Tibial artery (tissue), 4 donors: ENCODE results near the gene NTF3.
A peak's percentile ranks its signal among the peaks of the same experiment; 100 is the strongest.

Experiments
- DNase-seq, 2 donors: peaks; one replicate each; pipeline ENCODE4 v3.0.0-alpha.2; 2019
- H3K27ac ChIP-seq, 2 donors: fragments of 200-600 bp; sonication (generic) in 1 of 2; 1 replicate in 1 of 2; 2 replicates in 1 of 2; pipeline ENCODE4 v1.5.1; 2018 to 2019; ENCODE audit warnings: mild to moderate bottlenecking in 1 of 2
- H3K27me3 ChIP-seq, 2 donors: fragments of 200-600 bp; sonication (generic) in 1 of 2; one replicate each; pipeline versions ENCODE4 v1.5.1 to v1.6.0; 2016 to 2019
- H3K36me3 ChIP-seq, 3 donors: fragments of 200-600 bp; sonication (generic) in 2 of 3; one replicate each; pipeline ENCODE4 v1.5.1; 2016 to 2019; ENCODE audit warnings: mild to moderate bottlenecking in 2 of 3
- H3K4me1 ChIP-seq, 4 donors: fragments of 200-600 bp; sonication (generic) in 2 of 4; 1 replicate in 3 of 4; 2 replicates in 1 of 4; pipeline ENCODE4 v1.5.1; 2016 to 2019
- H3K4me3 ChIP-seq, 2 donors: fragments of 200-600 bp; sonication (generic) in 1 of 2; 1 replicate in 1 of 2; 2 replicates in 1 of 2; pipeline ENCODE4 v1.5.1; 2018 to 2019; ENCODE audit warnings: mild to moderate bottlenecking in 2 of 2
- H3K9me3 ChIP-seq, 3 donors: fragments of 200-600 bp; sonication (generic) in 1 of 3; one replicate each; pipeline ENCODE4 v1.5.1; 2016 to 2019
- intact Hi-C: fragments of 100-400 bp; cut with DNase I; formaldehyde crosslinking; loops from one replicate; pipeline ENCODE4 v1.15.0; 2023; ENCODE audit warnings: low total_unique reads
- TF ChIP-seq, protein P1 (sequence below), 2 experiments: fragments of 200-600 bp in 1 of 2; fragments of 450-650 bp in 1 of 2; IDR thresholded peaks; one replicate each; pipeline ENCODE4 v1.5.1; 2017 to 2019; ENCODE audit warnings: antibody characterized with exemption in 2 of 2, mild to moderate bottlenecking in 1 of 2, moderate library complexity in 1 of 2

Gene NTF3

DNA sequence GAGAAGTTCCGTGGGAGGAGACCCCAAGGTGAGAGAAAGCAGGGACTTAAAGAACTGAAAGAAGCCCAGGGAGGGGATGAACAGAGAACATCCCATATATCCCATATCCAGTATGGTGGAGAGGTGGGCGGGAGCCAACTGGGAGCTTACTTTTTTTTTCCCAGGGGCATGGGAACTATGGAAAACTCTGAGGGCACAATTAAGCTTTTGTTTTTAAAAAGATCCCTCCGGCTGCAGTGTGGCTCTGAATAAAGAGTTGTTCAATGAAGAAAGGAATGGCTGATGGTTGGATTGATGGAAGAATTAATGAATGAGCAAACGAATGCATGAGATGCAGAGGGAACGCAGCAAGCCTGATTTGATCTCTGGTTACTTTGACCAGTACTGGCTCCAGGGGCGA lies 12.6 kb downstream of the NTF3 start:
- H3K36me3 ChIP-seq = no peaks in the 10 kb centered on the region
- H3K27me3 ChIP-seq = no peaks in the 10 kb centered on the region
- TF ChIP-seq, protein P1, sequence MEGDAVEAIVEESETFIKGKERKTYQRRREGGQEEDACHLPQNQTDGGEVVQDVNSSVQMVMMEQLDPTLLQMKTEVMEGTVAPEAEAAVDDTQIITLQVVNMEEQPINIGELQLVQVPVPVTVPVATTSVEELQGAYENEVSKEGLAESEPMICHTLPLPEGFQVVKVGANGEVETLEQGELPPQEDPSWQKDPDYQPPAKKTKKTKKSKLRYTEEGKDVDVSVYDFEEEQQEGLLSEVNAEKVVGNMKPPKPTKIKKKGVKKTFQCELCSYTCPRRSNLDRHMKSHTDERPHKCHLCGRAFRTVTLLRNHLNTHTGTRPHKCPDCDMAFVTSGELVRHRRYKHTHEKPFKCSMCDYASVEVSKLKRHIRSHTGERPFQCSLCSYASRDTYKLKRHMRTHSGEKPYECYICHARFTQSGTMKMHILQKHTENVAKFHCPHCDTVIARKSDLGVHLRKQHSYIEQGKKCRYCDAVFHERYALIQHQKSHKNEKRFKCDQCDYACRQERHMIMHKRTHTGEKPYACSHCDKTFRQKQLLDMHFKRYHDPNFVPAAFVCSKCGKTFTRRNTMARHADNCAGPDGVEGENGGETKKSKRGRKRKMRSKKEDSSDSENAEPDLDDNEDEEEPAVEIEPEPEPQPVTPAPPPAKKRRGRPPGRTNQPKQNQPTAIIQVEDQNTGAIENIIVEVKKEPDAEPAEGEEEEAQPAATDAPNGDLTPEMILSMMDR (IDR thresholded peaks at IDR 0.05) = no peak
- H3K9me3 ChIP-seq = no peaks in the 10 kb centered on the region
- no peak overlapping the region for H3K27ac ChIP-seq
- intact Hi-C loops = loop anchor here (5.0 to 10.0 kb wide), 2 partner anchors 272 to 420 kb away; no protein-coding TSS in a partner anchor
- no peak overlapping the region for H3K4me3 ChIP-seq
- peaks cover 0 to 83% (median 26%) of the 10 kb centered on the region in 4 donors for H3K4me1 ChIP-seq
- DNase-seq = peak in 1 of 2 donors; percentile 1

DNA sequence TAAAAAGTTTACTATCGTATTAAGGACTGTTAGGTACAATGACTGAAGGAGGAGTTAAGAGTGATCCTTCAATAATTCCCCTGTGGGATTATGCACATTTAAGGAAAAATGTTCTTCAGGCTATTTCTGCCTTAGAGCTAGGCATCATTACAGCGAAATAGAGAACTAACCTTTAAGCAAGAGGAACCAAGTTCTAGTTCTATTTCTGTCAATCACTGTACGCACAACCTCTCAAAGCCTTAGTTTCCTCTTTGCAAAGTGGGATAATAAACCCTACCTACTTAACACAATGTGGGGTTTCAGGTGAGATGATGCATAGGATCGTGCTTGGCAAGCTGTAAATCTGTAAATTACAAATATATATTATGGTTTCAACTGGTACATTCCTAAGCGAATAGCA lies 15.4 kb downstream of the NTF3 start:
- H3K9me3 ChIP-seq = no peaks in the 10 kb centered on the region
- no peaks in the 10 kb centered on the region for H3K27me3 ChIP-seq
- no peaks in the 10 kb centered on the region for H3K36me3 ChIP-seq
- no peak for DNase-seq
- intact Hi-C loops = loop anchor here (5.0 to 10.0 kb wide), 2 partner anchors 50 to 423 kb away; no protein-coding TSS in a partner anchor
- TF ChIP-seq, protein P1 (IDR thresholded peaks at IDR 0.05) = no peak
- peaks cover 0 to 77% (median 19%) of the 10 kb centered on the region in 4 donors for H3K4me1 ChIP-seq
- H3K4me3 ChIP-seq = no peak overlapping the region
- no peak overlapping the region for H3K27ac ChIP-seq

DNA sequence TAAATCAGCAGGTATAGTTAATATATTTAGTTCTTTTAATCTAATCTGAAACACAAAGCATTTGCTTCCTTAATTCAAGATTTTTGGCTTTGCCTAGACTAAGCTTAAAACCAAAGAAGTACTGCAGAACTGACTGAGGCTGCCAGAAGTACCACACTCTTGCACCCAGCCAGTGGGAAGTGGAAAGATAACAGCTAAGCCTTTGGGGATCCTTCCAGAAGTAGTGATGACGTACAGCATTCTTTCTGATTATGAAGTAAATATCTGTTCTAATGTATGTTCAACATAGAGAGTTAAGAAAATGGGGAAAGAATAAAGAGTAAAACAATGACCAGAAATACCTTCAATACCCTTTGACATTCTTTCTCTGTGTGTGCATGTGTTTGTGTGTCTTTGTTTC lies 19.3 kb downstream of the NTF3 start:
- Histone ChIP-seq H3K4me3 (no peak overlapping the region), H3K4me1 (peaks cover 0 to 94% (median 38%) of the 10 kb centered on the region in 4 donors), H3K27me3 (no peaks in the 10 kb centered on the region), H3K9me3 (no peaks in the 10 kb centered on the region), H3K36me3 (no peaks in the 10 kb centered on the region), H3K27ac (no peak overlapping the region)
- intact Hi-C loops = no loop called here
- TF ChIP-seq, protein P1 (IDR thresholded peaks at IDR 0.05) = no peak
- no peak for DNase-seq

DNA sequence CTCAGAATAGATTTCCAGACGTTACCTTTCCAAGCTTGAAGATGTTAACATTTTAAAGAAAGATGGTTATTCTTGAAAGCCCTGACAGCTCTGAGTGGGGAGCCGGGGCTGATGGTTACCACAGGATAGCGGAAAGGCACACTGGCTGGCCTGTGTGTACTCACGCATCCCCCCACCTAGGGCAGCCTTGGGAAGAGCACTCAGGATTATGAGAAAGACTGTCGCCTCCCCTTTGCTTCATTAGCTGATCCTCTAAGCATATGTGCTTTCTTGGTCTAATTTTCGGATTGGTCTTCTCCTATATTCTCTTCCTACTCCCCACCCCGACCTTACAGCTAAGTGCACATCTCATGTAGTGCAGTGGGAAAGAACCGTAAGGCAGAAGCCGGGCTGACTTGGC lies 20.7 kb downstream of the NTF3 start:
- Histone ChIP-seq H3K4me3 (no peak overlapping the region), H3K4me1 (peaks cover 0 to 94% (median 51%) of the 10 kb centered on the region in 4 donors), H3K27ac (no peak overlapping the region), H3K9me3 (no peaks in the 10 kb centered on the region), H3K36me3 (no peaks in the 10 kb centered on the region), H3K27me3 (no peaks in the 10 kb centered on the region)
- intact Hi-C loops = no loop called here
- TF ChIP-seq, protein P1 (IDR thresholded peaks at IDR 0.05) = no peak
- DNase-seq = peak in 1 of 2 donors; percentile 15

DNA sequence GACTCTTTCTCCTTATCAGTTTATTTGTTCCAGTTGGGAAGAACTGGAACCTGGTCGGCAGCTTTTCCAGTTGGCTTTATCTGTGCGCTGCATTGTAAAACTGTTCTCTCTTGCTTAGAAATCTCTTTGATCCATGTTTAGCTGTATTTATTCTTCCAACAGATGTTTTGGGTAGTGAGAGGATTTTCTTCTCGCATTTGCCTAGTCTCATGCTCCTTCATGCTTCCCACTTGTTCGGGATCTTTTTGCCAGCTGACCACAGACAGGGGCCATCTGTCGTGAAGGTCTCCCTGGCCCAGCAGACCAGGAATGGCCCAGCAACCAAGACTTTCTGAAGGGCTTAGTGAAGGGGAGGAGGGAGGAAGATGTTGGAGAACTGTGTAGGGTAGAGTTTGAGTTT lies 21.6 kb downstream of the NTF3 start:
- Histone ChIP-seq H3K4me3 (no peak overlapping the region), H3K27ac (peak overlapping the region in 1 of 2 donors; percentile 40), H3K4me1 (peaks cover 0 to 94% (median 51%) of the 10 kb centered on the region in 4 donors), H3K36me3 (no peaks in the 10 kb centered on the region), H3K9me3 (no peaks in the 10 kb centered on the region), H3K27me3 (no peaks in the 10 kb centered on the region)
- intact Hi-C loops = no loop called here
- TF ChIP-seq, protein P1 (IDR thresholded peaks at IDR 0.05) = no peak
- DNase-seq = no peak

DNA sequence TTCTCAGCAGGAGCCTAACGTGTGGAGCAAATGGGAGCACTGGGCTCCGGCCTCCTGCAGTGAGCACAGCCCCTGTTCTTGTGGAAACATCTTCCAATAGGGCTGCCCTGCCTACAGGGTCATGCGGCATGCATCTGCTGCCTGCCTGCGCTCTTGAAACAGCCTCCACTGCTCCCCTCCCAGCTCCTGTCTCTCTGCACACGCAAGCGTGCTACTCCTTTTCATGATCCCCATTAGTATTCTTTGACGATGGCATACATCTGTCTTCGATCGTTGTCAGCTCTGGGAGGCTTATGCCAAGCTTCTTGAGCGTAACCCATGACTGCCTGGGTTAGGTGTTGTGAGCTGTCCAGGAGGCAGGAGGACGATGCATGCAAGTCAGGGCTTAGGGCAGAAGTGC lies 23.1 kb downstream of the NTF3 start:
- peak in 1 of 2 donors; percentile 49 for DNase-seq
- H3K4me3 ChIP-seq = no peak overlapping the region
- TF ChIP-seq, protein P1 (IDR thresholded peaks at IDR 0.05) = no peak
- peak overlapping the region in 1 of 2 donors; percentile 40 for H3K27ac ChIP-seq
- H3K9me3 ChIP-seq = no peaks in the 10 kb centered on the region
- peaks cover 0 to 87% (median 40%) of the 10 kb centered on the region in 4 donors for H3K4me1 ChIP-seq
- H3K36me3 ChIP-seq = no peaks in the 10 kb centered on the region
- no peaks in the 10 kb centered on the region for H3K27me3 ChIP-seq
- intact Hi-C loops = no loop called here
